GM21381 (cell line): ENCODE data around the gene PRDX5.
"Not testable (repeated sequence)": the region's sequence is repeated elsewhere in the genome, so short reads cannot be mapped to it uniquely, and the experiment has no call there.

Experiments used
- ATAC-seq: cut with Tn5 transposase; IDR thresholded peaks from one replicate; pipeline ENCODE4 v1.9.1; 2021; ENCODE audit warnings: mild to moderate bottlenecking, moderate library complexity; ENCODE audit not compliant: unreplicated experiment

Gene PRDX5

GRCh38 chr11:64323373-64323772 is 5.5 kb downstream of the PRDX5 start:
- no peak for ATAC-seq

DNA sequence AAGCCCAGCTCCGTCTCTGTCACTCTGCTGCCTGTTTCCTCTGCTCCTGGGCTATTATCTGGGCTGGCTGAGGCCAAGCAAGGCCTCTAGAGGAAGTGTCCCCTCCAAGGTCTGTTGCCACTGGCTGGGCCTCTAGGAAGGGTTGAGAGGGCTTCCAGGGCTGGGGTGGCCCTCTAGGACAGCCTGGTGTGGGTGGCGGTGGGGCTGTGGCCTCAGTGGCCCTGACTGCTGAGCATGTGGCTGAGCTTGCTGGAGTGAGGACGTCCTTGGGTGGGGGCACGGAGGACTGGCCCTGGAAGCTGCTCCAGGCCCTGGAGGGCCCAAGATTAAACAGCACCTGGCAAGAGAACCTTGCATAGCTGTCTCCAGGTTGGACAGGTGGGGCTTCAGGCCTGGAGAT is 6.1 kb downstream of the PRDX5 start:
- not testable (repeated sequence) for ATAC-seq

GRCh38 chr11:64324692-64325469 is 7.0 kb downstream of the PRDX5 start:
- ATAC-seq = no peak

- no peak for ATAC-seq
These were observed 9.5 kb downstream of the PRDX5 start for GRCh38 chr11:64327375-64327774.

DNA sequence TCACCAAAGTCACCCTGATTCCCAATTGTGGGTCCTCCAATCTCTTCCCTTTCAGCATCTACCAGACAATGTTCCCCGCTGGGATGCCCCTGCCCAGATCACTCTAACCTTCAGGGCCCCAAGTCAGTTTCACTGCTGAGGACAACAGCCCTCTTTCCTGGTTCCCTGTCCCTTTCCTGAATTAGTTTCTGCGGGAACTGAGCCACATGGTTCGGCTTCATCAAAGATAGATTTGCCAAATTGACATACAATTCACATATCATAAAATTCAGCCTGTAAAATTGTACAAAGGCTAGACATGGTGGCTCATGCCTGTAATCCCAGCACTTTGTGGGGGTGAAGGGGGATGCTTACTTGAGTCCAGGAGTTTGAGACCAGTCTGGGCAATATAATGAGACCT is 10.1 kb downstream of the PRDX5 start:
- ATAC-seq = no peak

GRCh38 chr11:64330888-64331287 is 13.0 kb downstream of the PRDX5 start:
- no peak for ATAC-seq

DNA sequence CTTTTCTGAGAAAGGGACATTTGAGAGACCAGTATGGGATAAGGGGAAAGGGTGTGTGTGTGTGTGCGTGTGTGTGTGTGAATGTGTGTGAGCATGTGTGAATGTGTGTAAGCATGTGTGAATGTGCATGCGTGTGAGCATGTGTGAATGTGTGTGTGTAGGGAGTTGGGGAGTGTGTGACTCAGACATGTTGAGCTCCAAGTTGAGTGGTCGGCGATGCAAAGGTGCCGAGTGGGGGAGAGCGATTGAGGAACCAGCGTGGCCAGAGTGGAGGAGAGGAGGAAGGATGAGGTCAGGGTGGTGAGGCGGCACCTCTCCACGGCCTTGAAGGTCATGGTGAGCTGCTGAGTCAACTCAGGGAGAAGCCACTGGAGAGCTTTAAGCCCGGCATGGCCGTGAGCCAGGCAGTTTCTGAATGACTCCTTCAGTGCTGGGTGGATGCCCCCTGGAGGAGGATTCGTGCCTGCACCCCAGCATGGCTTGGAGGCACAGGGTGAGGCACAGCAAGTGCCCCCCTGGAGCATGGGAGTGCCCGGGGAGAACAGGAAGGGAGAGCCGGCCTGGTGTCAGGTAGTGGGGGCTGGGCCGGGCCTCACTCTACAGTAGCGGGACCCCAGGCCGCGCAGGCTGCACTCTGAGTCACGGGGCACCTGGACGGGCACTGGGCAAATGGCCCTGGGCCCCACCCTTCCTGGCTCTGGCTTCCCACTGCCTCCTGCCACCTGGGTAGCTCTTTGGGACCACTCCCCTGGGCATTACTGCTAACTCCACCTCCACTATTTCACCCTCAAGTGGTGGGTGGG is 13.8 kb downstream of the PRDX5 start:
- ATAC-seq = no peak

DNA sequence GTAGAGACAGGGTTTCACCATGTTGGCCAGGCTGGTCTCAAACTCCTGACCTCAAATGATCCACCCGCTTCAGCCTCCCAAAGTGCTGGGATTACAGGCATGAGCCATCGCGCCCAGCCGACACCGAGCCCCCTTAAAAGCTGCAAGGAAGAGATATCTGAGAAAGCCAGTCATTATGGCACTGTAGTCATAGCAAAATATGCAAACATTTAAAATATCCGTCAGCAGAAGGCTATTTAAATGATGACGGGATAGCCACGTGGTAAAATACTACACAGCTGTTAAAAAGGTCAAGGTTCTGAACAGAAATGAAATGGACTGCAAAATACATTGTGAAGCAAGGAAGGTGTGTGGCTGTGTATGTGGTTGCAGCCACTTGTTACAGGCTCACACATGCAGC is 15.6 kb downstream of the PRDX5 start:
- ATAC-seq = no peak

- peak; percentile 68 for ATAC-seq
These were observed 17.1 kb downstream of the PRDX5 start for GRCh38 chr11:64334764-64335735.

GRCh38 chr11:64337538-64338249 is 19.8 kb downstream of the PRDX5 start:
- ATAC-seq = no peak

GRCh38 chr11:64338716-64339115 is 20.8 kb downstream of the PRDX5 start:
- ATAC-seq = no peak

DNA sequence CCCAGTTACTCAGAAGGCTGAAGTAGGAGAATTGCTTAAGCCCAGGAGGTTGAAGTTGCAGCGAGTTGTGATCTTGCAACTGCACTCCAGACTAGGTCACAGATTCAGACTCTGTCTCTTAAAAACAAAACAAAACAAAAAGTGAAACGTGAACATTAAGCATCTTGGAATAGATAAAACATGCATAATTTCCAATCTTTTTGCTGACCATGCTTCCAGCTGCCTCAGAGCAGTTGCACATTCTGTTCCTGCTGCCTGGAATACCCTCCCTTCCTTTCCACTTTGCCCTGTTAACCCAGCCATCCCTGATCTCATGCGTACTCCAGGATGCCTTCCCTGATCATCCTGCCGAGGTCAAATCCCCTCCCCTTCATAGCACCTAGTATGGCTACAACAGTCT is 21.4 kb downstream of the PRDX5 start:
- ATAC-seq = no peak

DNA sequence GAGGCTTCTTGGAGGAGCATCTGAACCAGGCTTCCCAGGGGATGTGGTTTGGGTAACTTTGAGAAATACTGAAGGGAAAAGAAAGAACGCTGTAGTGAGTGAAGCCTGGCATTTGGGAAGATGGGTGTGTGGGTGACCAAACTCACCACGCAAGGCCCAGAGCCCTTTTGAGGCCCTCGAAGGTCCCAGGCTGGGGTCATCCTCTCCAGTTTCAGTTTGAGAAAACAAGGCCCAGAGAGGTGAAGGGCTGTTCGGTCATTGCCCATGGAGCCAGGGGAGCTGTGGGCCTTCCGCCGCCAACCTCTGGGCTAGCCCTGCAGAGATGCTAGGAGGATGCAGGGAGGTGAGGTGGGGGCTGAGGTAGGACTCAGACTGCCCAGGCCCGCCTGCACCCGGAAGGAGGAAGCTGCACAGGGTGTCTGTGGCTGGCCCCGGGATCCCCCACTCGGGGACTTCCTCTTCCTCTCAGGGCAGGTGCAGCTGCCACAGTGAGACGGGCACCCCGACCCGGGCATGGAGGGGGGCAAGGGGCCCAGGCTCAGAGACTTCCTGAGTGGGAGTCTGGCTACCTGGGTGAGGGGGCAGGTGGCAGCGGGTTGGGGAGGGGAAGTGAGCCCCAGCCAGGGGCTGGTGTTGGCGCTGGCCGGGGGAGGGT is 22.0 kb downstream of the PRDX5 start, which contains the start of gene CCDC88B:
CCDC88B (plus strand) TSS at position 451 of the 655 bp plus-strand sequence; CDS start at position 514, 63 bp downstream.
- peak; percentile 52 for ATAC-seq

DNA sequence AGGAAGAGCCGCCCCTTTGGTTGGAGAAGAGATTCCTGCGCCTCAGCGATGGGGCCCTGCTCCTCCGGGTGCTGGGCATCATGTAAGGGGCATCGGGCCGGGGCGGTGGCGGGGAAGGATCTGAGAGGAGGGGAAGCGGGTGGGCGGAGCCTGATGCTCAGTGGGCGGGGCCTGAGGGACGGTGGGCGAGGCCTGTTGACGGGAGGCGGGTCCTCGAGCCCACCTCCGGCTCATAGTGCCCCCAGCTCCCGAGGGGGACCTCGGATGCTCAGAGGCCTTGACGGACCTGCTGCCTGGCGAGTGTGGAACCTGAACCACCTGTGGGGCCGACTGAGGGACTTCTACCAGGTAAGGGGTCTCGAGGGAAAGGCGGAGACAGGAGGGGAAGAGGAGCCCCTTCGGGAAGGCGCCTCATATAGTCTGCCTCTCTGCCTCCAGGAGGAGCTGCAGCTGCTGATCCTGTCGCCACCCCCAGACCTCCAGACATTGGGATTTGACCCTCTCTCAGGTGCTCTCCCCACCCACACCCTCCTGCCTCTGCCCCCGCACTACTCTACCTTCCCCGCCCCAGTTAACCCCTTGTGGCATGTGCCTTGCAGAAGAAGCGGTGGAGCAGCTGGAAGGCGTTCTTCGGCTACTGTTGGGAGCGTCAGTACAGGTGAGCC is 22.9 kb downstream of the PRDX5 start:
- no peak for ATAC-seq

DNA sequence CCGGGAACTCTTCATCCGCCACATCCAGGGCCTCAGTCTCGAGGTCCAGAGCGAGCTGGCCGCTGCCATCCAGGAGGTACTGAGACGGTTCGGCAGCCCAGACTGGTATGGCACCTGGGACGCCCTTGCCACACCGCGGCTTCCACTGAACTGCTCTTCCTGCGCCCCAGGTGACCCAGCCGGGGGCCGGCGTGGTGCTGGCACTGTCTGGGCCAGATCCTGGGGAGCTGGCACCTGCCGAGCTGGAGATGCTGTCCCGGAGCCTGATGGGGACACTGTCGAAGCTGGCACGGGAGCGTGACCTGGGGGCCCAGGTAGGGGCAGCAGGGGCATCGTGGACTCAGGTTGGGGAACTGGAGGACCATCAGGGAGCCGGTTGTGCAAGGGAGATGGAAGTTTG is 23.5 kb downstream of the PRDX5 start:
- ATAC-seq = no peak

DNA sequence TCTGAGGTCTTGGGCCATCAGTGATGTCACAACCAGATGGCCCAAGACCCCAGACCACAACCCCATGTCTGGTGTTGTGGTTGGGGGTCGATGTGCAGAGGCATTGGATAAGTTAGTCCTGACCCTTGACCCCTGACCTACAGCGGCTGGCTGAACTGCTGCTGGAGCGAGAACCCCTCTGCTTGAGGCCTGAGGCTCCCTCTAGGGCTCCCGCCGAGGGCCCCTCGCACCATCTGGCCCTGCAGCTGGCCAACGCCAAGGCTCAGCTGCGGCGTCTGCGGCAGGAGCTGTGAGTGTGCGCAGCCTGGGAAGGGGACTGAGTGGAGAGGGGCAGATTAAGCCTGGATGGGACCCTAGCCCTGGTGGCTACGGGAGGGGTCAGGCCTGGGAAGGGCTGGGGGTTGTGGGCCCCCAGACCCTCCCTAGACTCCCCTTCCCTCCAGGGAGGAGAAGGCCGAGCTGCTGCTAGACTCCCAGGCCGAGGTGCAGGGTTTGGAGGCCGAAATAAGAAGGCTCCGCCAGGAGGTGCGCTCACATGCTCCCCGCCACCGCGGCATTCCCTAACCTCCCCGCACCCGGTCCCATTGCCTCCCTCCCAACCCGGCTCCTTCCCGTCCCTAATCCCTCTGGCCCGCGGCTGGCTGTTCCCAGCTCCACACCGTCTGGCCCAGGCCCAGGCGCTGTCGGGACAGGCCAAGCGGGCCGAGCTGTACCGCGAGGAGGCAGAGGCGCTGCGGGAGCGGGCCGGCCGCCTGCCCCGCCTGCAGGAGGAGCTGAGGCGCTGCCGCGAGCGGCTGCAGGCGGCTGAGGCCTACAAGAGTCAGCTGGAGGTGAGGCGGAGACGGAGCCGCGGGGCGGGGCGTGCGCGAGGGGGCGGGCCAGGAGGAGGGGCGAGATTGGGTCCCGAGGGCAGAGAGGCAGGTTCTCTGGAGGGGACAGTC is 24.2 kb downstream of the PRDX5 start:
- ATAC-seq = no peak

- no peak for ATAC-seq
These were observed 25.2 kb downstream of the PRDX5 start for GRCh38 chr11:64342869-64343745.
